T-helper 17 cell (primary cell): ENCODE measurements around the gene IL1RAPL2. TPM values are rescaled to one million over a fixed set of nuclear protein-coding genes. Genes with fewer than 3 reads are reported as not detected.
"Not testable (repeated sequence)": the region's sequence is repeated elsewhere in the genome, so short reads cannot be mapped to it uniquely, and the experiment has no call there.

ENCODE experiments used
- ATAC-seq: fragments of 150-1000 bp; cut with Tn5 transposase; 2 replicates; pipeline ENCODE4 v1.10.0; 2021; ENCODE audit warnings: mild to moderate bottlenecking, moderate library complexity
- DNase-seq, 3 donors: peaks; one replicate each; pipeline versions ENCODE4 v3.0.0 to v3.0.0-alpha.2; 2020 to 2021
- H3K9me3 ChIP-seq: one replicate; pipeline ENCODE4 v1.7.0; 2013; ENCODE audit warnings: low read length, mild to moderate bottlenecking; ENCODE audit not compliant: control insufficient read depth, poor library complexity, severe bottlenecking
- H3K27ac Mint-ChIP-seq: one replicate; pipeline ENCODE4 v1.8.0; 2022; ENCODE audit warnings: mild to moderate bottlenecking, moderate library complexity, mixed read lengths
- H3K27me3 Mint-ChIP-seq: one replicate; pipeline ENCODE4 v1.8.0; 2022; ENCODE audit warnings: mixed read lengths
- H3K36me3 Mint-ChIP-seq: one replicate; pipeline ENCODE4 v1.8.0; 2022; ENCODE audit warnings: low read depth, mixed read lengths
- H3K4me1 Mint-ChIP-seq: one replicate; pipeline ENCODE4 v1.8.0; 2022; ENCODE audit warnings: mild to moderate bottlenecking, mixed read lengths
- H3K4me3 Mint-ChIP-seq: one replicate; pipeline ENCODE4 v1.8.0; 2022; ENCODE audit warnings: mild to moderate bottlenecking, moderate library complexity, mixed read lengths
- total RNA-seq, 4 donors: library from RNA in 2 of 4; stranded (reverse) in 2 of 4; gene quantifications; one replicate each; pipeline ENCODE4 v1.2.3 and lab custom pipeline; 2022 to 2026

Gene IL1RAPL2
- total RNA-seq, 2 donors from 2014 or later, result not detected

- H3K9me3 ChIP-seq, H3K4me3 Mint-ChIP-seq, H3K27me3 Mint-ChIP-seq, H3K27ac Mint-ChIP-seq, ATAC-seq, H3K36me3 Mint-ChIP-seq, H3K4me1 Mint-ChIP-seq, DNase-seq: not testable (repeated sequence)
Observed at GRCh38 chrX:105115596-105116320, 549.8 kb downstream of the IL1RAPL2 start.

- Mint-ChIP-seq H3K27ac (no peak overlapping the region), H3K27me3 (no peaks in the 10 kb centered on the region), H3K4me1 (no peaks in the 10 kb centered on the region), H3K36me3 (no peaks in the 10 kb centered on the region), H3K4me3 (no peak overlapping the region)
- H3K9me3 ChIP-seq, result no peaks in the 10 kb centered on the region
- DNase-seq, result no peak
- ATAC-seq, result no peak
Observed at GRCh38 chrX:105116486-105116885, 550.5 kb downstream of the IL1RAPL2 start.

DNA sequence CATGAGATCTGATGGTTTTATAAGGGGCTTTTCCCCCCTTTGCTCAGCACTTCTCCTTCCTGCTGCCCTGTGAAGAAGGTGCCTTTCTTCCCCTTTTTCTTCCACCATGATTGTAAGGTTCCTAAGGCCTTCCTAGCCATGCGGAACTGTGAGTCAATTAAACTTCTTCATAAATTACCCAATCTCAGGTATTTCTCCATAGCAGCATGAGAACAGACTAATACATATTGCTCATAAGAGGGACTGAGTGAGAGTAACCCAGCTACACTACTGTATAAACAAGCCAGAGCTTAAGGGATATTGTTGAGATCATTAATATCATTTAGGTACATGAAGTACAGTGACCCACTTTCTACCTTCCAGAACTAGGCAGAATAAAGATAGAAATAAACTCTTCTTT, 551.6 kb downstream of the IL1RAPL2 start:
- H3K9me3 ChIP-seq, result no peaks in the 10 kb centered on the region
- no peaks in the 10 kb centered on the region for H3K36me3 Mint-ChIP-seq
- ATAC-seq (no peak), DNase-seq (no peak)
- H3K27me3 Mint-ChIP-seq, result no peaks in the 10 kb centered on the region
- no peaks in the 10 kb centered on the region for H3K4me1 Mint-ChIP-seq
- H3K4me3 Mint-ChIP-seq, result no peak overlapping the region
- H3K27ac Mint-ChIP-seq, result no peak overlapping the region

- Mint-ChIP-seq H3K27ac (no peak overlapping the region), H3K4me1 (no peaks in the 10 kb centered on the region), H3K27me3 (no peaks in the 10 kb centered on the region), H3K4me3 (no peak overlapping the region), H3K36me3 (no peaks in the 10 kb centered on the region)
- ATAC-seq, result no peak
- no peak for DNase-seq
- H3K9me3 ChIP-seq, result no peaks in the 10 kb centered on the region
Observed at GRCh38 chrX:105120463-105120862, 554.5 kb downstream of the IL1RAPL2 start.

DNA sequence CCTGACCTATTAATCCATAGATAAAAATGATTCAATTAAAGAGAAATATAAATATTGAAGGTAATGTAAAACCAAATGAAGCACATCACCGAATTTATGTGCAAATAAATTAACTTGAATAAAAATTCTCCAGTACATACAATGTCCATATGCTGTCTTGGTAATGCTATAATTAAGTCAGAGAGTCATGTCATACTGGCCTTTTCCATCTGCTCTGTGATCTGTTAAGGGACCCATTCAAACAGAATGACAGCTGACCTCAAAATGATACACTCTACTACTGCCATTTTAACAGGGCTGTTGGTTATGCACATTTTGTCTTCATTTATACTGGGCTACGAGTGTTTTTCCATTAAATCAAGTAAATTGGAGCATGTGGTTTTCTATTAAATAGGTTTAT, 555.2 kb downstream of the IL1RAPL2 start:
- H3K27ac Mint-ChIP-seq, result no peak overlapping the region
- H3K4me1 Mint-ChIP-seq, result no peaks in the 10 kb centered on the region
- DNase-seq (no peak), ATAC-seq (no peak)
- no peaks in the 10 kb centered on the region for H3K9me3 ChIP-seq
- H3K27me3 Mint-ChIP-seq, result no peaks in the 10 kb centered on the region
- no peak overlapping the region for H3K4me3 Mint-ChIP-seq
- H3K36me3 Mint-ChIP-seq, result no peaks in the 10 kb centered on the region

GRCh38 chrX:105126201-105126600, 560.2 kb downstream of the IL1RAPL2 start:
- Mint-ChIP-seq H3K4me1 (no peaks in the 10 kb centered on the region), H3K27me3 (no peaks in the 10 kb centered on the region)
- ATAC-seq, result no peak

DNA sequence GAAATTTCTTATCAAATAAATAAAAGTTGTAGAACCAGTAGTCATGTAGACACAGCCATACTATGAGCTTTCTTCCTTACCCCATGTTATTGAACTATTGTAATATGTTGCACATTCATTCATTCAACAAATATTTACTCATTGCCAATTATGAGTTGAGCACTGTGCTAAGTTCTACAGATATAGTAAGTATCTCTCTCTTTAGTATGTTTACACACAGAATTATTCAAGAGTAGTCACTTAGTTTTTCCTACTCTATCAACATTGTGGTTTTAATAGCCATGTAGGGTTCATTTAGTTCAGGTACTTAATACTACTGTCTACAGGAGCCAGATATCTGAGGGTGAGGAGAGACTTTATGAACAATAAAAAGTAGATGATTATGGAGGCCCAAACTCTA, 568.3 kb downstream of the IL1RAPL2 start:
- ATAC-seq, result no peak
- Mint-ChIP-seq H3K4me3 (no peak overlapping the region), H3K27ac (no peak overlapping the region), H3K27me3 (no peaks in the 10 kb centered on the region), H3K4me1 (no peaks in the 10 kb centered on the region), H3K36me3 (no peaks in the 10 kb centered on the region)
- no peaks in the 10 kb centered on the region for H3K9me3 ChIP-seq
- DNase-seq, result no peak

More at GRCh38 chrX:105126201-105126600, 560.2 kb downstream of the IL1RAPL2 start:
- DNase-seq, result no peak
- Mint-ChIP-seq H3K4me3 (no peak overlapping the region), H3K36me3 (no peaks in the 10 kb centered on the region), H3K27ac (no peak overlapping the region)
- no peaks in the 10 kb centered on the region for H3K9me3 ChIP-seq

DNA sequence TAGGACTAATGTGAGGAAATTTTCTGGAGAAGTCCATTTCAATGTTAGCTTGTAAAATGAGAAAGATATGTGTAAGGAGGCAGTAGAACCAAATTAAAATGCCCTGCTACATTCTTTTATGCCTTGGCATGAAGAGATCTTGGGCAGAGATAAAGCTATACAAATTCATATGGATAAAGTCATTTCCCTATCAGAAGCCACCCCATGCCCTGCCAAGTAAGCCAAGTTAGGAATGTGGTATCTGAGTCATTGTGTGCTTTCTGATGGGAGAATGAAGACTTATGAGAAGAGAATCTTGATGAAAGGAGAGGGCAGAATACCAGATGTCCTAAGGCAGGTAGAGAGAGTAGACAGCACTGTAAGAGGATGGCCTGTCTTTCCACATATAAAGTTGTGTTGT, 570.8 kb downstream of the IL1RAPL2 start:
- no peak for ATAC-seq
- Mint-ChIP-seq H3K36me3 (no peaks in the 10 kb centered on the region), H3K4me3 (no peak overlapping the region), H3K4me1 (no peaks in the 10 kb centered on the region), H3K27ac (no peak overlapping the region), H3K27me3 (no peaks in the 10 kb centered on the region)
- DNase-seq, result no peak
- no peaks in the 10 kb centered on the region for H3K9me3 ChIP-seq

GRCh38 chrX:105150036-105150435, 584.0 kb downstream of the IL1RAPL2 start:
- ATAC-seq (no peak), DNase-seq (no peak)
- Mint-ChIP-seq H3K27me3 (no peaks in the 10 kb centered on the region), H3K27ac (no peak overlapping the region), H3K36me3 (no peaks in the 10 kb centered on the region), H3K4me3 (no peak overlapping the region), H3K4me1 (no peaks in the 10 kb centered on the region)
- H3K9me3 ChIP-seq, result no peaks in the 10 kb centered on the region

- no peak overlapping the region for H3K4me3 Mint-ChIP-seq
- H3K9me3 ChIP-seq, result no peaks in the 10 kb centered on the region
- H3K36me3 Mint-ChIP-seq, result no peaks in the 10 kb centered on the region
- no peaks in the 10 kb centered on the region for H3K27me3 Mint-ChIP-seq
- H3K27ac Mint-ChIP-seq, result no peak overlapping the region
- no peak for DNase-seq
- no peak for ATAC-seq
- no peaks in the 10 kb centered on the region for H3K4me1 Mint-ChIP-seq
Observed at GRCh38 chrX:105150557-105150956, 584.6 kb downstream of the IL1RAPL2 start.

DNA sequence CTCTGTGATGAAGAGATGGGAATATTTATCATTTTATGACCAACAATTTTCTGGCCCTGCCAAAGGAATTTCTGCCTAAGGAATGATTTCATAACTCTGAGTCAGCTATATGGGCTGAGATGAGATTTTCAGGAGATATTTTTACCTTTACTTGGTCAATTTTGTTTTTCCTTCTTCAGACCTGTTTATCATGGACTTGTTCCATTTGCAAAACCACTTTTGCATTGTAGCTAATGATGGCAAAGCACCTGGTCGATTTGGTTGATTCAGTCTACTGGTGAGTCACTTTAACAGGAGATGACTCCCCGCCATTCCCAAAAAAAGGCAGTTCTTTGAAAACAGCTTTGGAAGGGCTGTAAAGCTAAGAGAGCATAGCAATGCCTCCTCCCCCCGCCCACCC, 601.2 kb downstream of the IL1RAPL2 start:
- no peaks in the 10 kb centered on the region for H3K4me1 Mint-ChIP-seq
- no peak overlapping the region for H3K4me3 Mint-ChIP-seq
- H3K27me3 Mint-ChIP-seq, result no peaks in the 10 kb centered on the region
- DNase-seq, result no peak
- H3K27ac Mint-ChIP-seq, result no peak overlapping the region
- H3K9me3 ChIP-seq, result no peaks in the 10 kb centered on the region
- ATAC-seq, result no peak
- H3K36me3 Mint-ChIP-seq, result no peaks in the 10 kb centered on the region

DNA sequence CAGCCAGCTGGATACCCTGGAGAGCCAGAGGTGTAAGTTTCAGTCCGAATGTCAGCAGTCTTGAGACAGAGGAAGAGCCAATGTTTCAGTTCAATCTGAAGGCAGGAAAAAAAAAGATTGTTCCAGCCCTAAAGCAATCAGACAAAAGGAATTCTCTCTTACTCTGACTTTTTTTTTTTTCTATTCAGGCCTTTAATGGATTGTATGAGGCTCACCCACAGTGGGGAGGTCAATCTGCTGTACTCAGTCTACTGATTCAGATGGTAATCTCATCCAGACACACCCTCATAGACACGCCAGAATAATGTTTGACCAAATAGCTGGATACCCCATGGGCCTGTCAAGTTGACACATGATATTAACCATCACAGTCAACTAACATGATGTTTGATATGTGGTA, 602.6 kb downstream of the IL1RAPL2 start:
- no peaks in the 10 kb centered on the region for H3K27me3 Mint-ChIP-seq
- H3K27ac Mint-ChIP-seq, result no peak overlapping the region
- ATAC-seq, result no peak
- H3K4me3 Mint-ChIP-seq, result no peak overlapping the region
- no peak for DNase-seq
- no peaks in the 10 kb centered on the region for H3K4me1 Mint-ChIP-seq
- no peaks in the 10 kb centered on the region for H3K36me3 Mint-ChIP-seq
- H3K9me3 ChIP-seq, result no peaks in the 10 kb centered on the region

DNA sequence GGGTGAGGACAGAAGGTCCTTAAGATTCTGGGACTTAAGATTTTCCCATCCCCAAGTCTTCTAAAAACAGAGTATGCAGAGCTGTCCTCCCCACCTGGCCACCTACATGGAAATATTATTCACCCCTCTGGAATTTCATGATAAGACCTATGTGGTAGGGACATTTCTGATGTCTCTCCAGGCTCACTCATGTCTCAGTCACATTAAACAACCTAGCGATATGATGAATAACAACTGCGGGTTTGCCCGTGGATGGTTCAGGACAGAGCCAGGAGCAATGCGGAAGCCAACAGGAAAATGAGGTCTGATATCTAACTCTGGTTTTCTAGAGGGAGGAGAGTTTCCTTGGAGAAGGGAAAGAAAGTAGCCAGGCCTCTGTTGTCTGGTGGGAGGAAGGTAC, 607.1 kb downstream of the IL1RAPL2 start:
- no peaks in the 10 kb centered on the region for H3K27me3 Mint-ChIP-seq
- H3K36me3 Mint-ChIP-seq, result no peaks in the 10 kb centered on the region
- no peak overlapping the region for H3K27ac Mint-ChIP-seq
- no peaks in the 10 kb centered on the region for H3K4me1 Mint-ChIP-seq
- ATAC-seq, result no peak
- no peaks in the 10 kb centered on the region for H3K9me3 ChIP-seq
- DNase-seq, result no peak
- H3K4me3 Mint-ChIP-seq, result no peak overlapping the region

DNA sequence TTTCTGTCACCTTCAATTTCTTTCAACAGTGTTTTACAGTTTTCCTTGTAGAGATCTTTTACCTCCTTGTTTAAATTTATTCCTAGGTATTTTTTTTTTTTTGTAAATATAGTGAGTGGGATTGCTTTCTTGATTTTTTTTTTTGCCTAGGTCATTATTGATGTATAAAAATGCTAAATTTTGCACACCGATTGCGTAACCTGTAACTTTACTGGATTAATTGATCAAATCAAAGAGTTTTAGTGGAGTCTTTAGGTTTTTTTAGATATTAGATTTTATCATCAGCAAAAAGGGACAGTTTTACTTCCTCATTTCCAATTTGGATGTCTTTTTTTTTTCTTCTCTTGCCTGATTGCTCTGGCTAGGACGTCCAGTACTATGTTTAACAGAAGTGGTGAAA, 613.6 kb downstream of the IL1RAPL2 start:
- no peaks in the 10 kb centered on the region for H3K36me3 Mint-ChIP-seq
- ATAC-seq (no peak), DNase-seq (no peak)
- no peak overlapping the region for H3K27ac Mint-ChIP-seq
- no peak overlapping the region for H3K4me3 Mint-ChIP-seq
- no peaks in the 10 kb centered on the region for H3K4me1 Mint-ChIP-seq
- H3K27me3 Mint-ChIP-seq, result no peaks in the 10 kb centered on the region
- no peaks in the 10 kb centered on the region for H3K9me3 ChIP-seq
